Fibroblast of lung (primary cell): ENCODE results near the gene FBXO5.
"Not testable (repeated sequence)": the region's sequence is repeated elsewhere in the genome, so short reads cannot be mapped to it uniquely, and the experiment has no call there.

Experiments used
- CTCF ChIP-seq, 2 donors: IDR thresholded peaks in 1 of 2; conservative IDR thresholded peaks in 1 of 2; 1 replicate in 1 of 2; 2 replicates in 1 of 2; pipeline ENCODE4 v1.5.1; 2011 to 2012; ENCODE audit warnings: low read length in 2 of 2, control low read depth in 1 of 2, inconsistent platforms in 1 of 2, low read depth in 1 of 2, mild to moderate bottlenecking in 1 of 2
- EZH2 ChIP-seq: IDR thresholded peaks from 2 replicates; pipeline ENCODE4 v1.5.1; 2012; ENCODE audit warnings: low read length, control low read depth, mild to moderate bottlenecking; ENCODE audit errors: missing control alignments

DNA sequence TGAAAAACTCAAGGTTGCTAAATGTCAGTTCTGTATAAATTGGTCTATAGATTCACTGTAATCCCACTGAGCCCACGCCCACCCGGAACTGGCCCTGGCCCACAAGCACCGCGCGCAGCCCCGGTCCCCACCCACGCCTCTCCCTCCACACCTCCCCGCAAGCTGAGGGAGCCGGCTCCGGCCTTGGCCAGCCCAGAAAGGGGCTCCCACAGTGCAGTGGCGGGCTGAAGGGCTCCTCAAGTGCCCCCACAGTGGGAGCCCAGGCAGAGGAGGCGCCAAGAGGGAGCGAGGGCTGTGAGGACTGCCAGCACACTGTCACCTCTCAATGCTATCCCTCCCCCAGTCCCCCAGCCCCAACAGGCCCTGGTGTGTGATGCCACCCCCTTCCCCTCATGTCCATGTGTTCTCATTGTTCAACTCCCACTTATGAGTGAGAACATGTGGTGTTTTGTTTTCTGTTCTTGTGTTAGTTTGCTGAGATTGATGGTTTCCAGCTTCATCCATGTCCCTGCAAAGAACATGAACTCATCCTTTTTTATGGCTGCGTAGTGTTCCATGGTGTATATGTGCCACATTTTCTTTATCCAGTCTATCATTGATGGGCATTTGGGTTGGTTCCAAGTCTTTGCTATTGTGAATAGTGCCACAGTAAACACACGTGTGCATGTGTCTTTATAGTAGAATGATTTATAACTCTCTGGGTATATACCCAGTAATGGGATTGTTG, 16.5 kb downstream of the FBXO5 start:
- not testable (repeated sequence) for TF ChIP-seq CTCF (conservative IDR thresholded peaks at IDR 0.05 in 1 of 2, IDR thresholded peaks at IDR 0.05 in 1 of 2; ENCODE audit: low read depth in 1 of 2, low read length in 2 of 2); EZH2
